GM12878 (cell line): ENCODE results near the gene CEP63. TPM values are rescaled to one million over a fixed set of nuclear protein-coding genes. Genes with fewer than 3 reads are reported as not detected.

ENCODE experiments used
- ATAC-seq: fragments of 200-7000 bp; cut with Tn5 transposase; 3 replicates; pipeline ENCODE4 v1.9.1; 2020; ENCODE audit warnings: mild to moderate bottlenecking, moderate library complexity
- BruUV-seq: library from RNA; stranded (reverse); fragments of 400-500 nt; replicated peaks from 2 replicates; lab custom pipeline; 2021; lab: Mats Ljungman, UMichigan
- CTCF ChIA-PET: fragments of 300-600 bp; sonication (Branson Sonifier 250); formaldehyde crosslinking; extraction: SDS; loops from one replicate; lab custom pipeline; 2021; ENCODE audit warnings: inconsistent platforms; lab: Yijun Ruan, JAX
- POLR2A ChIA-PET: fragments of 350-600 bp; formaldehyde crosslinking; extraction: SDS; loops from one replicate; lab custom pipeline; 2021; ENCODE audit warnings: inconsistent platforms; lab: Charles Lee
- RAD21 ChIA-PET: fragments of 300-600 bp; sonication (Branson Sonifier 250); formaldehyde crosslinking; loops from one replicate; lab custom pipeline; 2023; ENCODE audit warnings: antibody characterized with exemption; ENCODE audit not compliant: unreplicated experiment; lab: Charles Lee
- SMC1A ChIA-PET: fragments of 300-600 bp; sonication (Branson Sonifier 250); formaldehyde crosslinking; loops from one replicate; lab custom pipeline; 2023; ENCODE audit not compliant: unreplicated experiment, uncharacterized antibody; lab: Charles Lee
- DNase-seq: peaks from one replicate; pipeline ENCODE4 v3.0.0-alpha.2; 2011; ENCODE audit warnings: low read depth, low spot score
- FAIRE-seq: peaks from 3 replicates; lab custom pipeline; 2011; peaks lifted over from hg19 to GRCh38; lab: Jason Lieb, UNC
- H2AFZ ChIP-seq: 2 replicates; pipeline ENCODE4 v1.6.0; 2011; ENCODE audit warnings: low read depth, low read length, control low read depth; ENCODE audit not compliant: control insufficient read depth
- H3K27ac ChIP-seq: 2 replicates; pipeline ENCODE4 v1.5.1; 2011; ENCODE audit warnings: control low read depth; ENCODE audit not compliant: control insufficient read depth, insufficient read depth
- H3K27me3 ChIP-seq, 2 experiments: replicated peaks in 1 of 2; 2 replicates each; pipeline versions ENCODE4 v1.6.0 to v1.6.1; 2011; ENCODE audit warnings: low read length in 1 of 2; ENCODE audit not compliant: control insufficient read depth in 2 of 2, insufficient read depth in 2 of 2
- H3K36me3 ChIP-seq, 2 experiments: 2 replicates each; pipeline ENCODE4 v1.5.1; 2011; ENCODE audit warnings: low read length in 1 of 2; ENCODE audit not compliant: control insufficient read depth in 2 of 2, insufficient read depth in 2 of 2
- H3K4me1 ChIP-seq: 2 replicates; pipeline ENCODE4 v1.6.1; 2011; ENCODE audit warnings: mild to moderate bottlenecking, low read length, moderate library complexity, mixed read lengths; ENCODE audit not compliant: control insufficient read depth, insufficient read depth
- H3K4me2 ChIP-seq: 2 replicates; pipeline ENCODE4 v1.6.0; 2011; ENCODE audit warnings: control low read depth; ENCODE audit not compliant: control insufficient read depth, insufficient read depth
- H3K4me3 ChIP-seq: fragments of 200-600 bp; sonication (generic); 2 replicates; pipeline ENCODE4 v1.5.1; 2016
- H3K79me2 ChIP-seq: 2 replicates; pipeline ENCODE4 v1.6.0; 2011; ENCODE audit warnings: low read length; ENCODE audit not compliant: control insufficient read depth, insufficient read depth
- H3K9ac ChIP-seq: 2 replicates; pipeline ENCODE4 v1.8.0; 2011; ENCODE audit warnings: low read length, control low read depth, mixed read lengths; ENCODE audit not compliant: control insufficient read depth, insufficient read depth
- H3K9me3 ChIP-seq: replicated peaks from 3 replicates; pipeline ENCODE4 v1.5.1; 2011; ENCODE audit warnings: mild to moderate bottlenecking, low read length; ENCODE audit not compliant: control insufficient read depth, insufficient read depth
- H4K20me1 ChIP-seq: 2 replicates; pipeline ENCODE4 v1.6.0; 2011; ENCODE audit not compliant: control insufficient read depth, insufficient read depth
- CHD1 ChIP-seq: IDR thresholded peaks from 2 replicates; pipeline ENCODE4 v1.6.1; 2012; ENCODE audit warnings: low read depth, low read length, improper control_type of control experiment
- DPF2 ChIP-seq: fragments of 450-650 bp; IDR thresholded peaks from 2 replicates; pipeline ENCODE4 v1.6.1; 2017; ENCODE audit warnings: mild to moderate bottlenecking
- FOXK2 ChIP-seq: fragments of 450-650 bp; IDR thresholded peaks from 2 replicates; pipeline ENCODE4 v1.6.1; 2017; ENCODE audit warnings: mild to moderate bottlenecking, moderate library complexity
- IKZF2 ChIP-seq, 2 experiments: fragments of 450-650 bp; IDR thresholded peaks; 2 replicates each; pipeline ENCODE4 v1.6.1; 2017; ENCODE audit warnings: mild to moderate bottlenecking in 2 of 2, moderate library complexity in 2 of 2
- NFIC ChIP-seq: IDR thresholded peaks from 2 replicates; pipeline ENCODE4 v1.6.1; 2012; ENCODE audit warnings: low read depth, mild to moderate bottlenecking, inconsistent platforms, low read length, moderate library complexity
- NR2C2 ChIP-seq: IDR thresholded peaks from 2 replicates; pipeline ENCODE4 v1.6.1; 2011; ENCODE audit warnings: borderline replicate concordance, low read depth; ENCODE audit not compliant: control insufficient read depth, insufficient read length
- PML ChIP-seq: IDR thresholded peaks from 2 replicates; pipeline ENCODE4 v1.6.1; 2012; ENCODE audit warnings: low read length, inconsistent platforms
- POLR2A ChIP-seq: IDR thresholded peaks from 2 replicates; pipeline ENCODE4 v1.6.1; 2011; ENCODE audit warnings: low read depth, mild to moderate bottlenecking, low read length
- RELA ChIP-seq: fragments of 450-650 bp; IDR thresholded peaks from 2 replicates; pipeline ENCODE4 v1.8.0; 2014; ENCODE audit warnings: borderline replicate concordance; ENCODE audit not compliant: partially characterized antibody
- SPI1 ChIP-seq: IDR thresholded peaks from 2 replicates; pipeline ENCODE4 v1.6.1; 2011; ENCODE audit warnings: low read depth, mild to moderate bottlenecking, low read length, moderate library complexity, borderline replicate concordance; ENCODE audit not compliant: insufficient read depth
- SRF ChIP-seq, 2 experiments: IDR thresholded peaks; 2 replicates each; pipeline ENCODE4 v1.6.1; 2011; ENCODE audit warnings: low read depth in 2 of 2, low read length in 2 of 2, mild to moderate bottlenecking in 1 of 2, moderate library complexity in 1 of 2
- SUPT20H ChIP-seq: IDR thresholded peaks from 2 replicates; pipeline ENCODE4 v1.6.1; 2011; ENCODE audit warnings: low read depth, mild to moderate bottlenecking, low read length, moderate library complexity, borderline replicate concordance; ENCODE audit not compliant: control insufficient read depth
- TAF1 ChIP-seq: IDR thresholded peaks from 2 replicates; pipeline ENCODE4 v1.6.1; 2011; ENCODE audit warnings: mild to moderate bottlenecking, low read depth, low read length, borderline replicate concordance
- YBX1 ChIP-seq: fragments of 450-650 bp; IDR thresholded peaks from 2 replicates; pipeline ENCODE4 v1.6.1; 2016; ENCODE audit warnings: antibody characterized with exemption
- ZNF24 ChIP-seq: fragments of 450-650 bp; IDR thresholded peaks from 2 replicates; pipeline ENCODE4 v1.6.1; 2017; ENCODE audit warnings: antibody characterized with exemption, mild to moderate bottlenecking
- ZNF274 ChIP-seq: IDR thresholded peaks from one replicate; pipeline ENCODE4 v1.8.0; 2011; ENCODE audit not compliant: insufficient read length, insufficient read depth
- whole genome bisulfite sequencing: methylation state at CpG from one replicate; pipeline ENCODE4 v1.1.6; 2016; ENCODE audit warnings: low lambda C conversion rate; ENCODE audit not compliant: insufficient replicate concordance, insufficient coverage; ENCODE audit errors: missing lambda C conversion rate; 5-methylcytosine and 5-hydroxymethylcytosine counted together
- in situ Hi-C: fragments of 300-500 bp; cut with MboI; formaldehyde crosslinking; loops from 9 replicates; pipeline ENCODE4 v1.14.3; 2018; ENCODE audit warnings: mixed read lengths
- intact Hi-C: fragments of 100-400 bp; cut with micrococcal nuclease; formaldehyde crosslinking; loops from one replicate; pipeline ENCODE4 v1.14.2; 2022; ENCODE audit not compliant: unreplicated experiment
- polyA plus RNA-seq, 11 experiments: library from polyadenylated mRNA; depleted of rRNA in 4 of 11; unstranded in 6 of 11; stranded (reverse) in 5 of 11; fragments of >200 nt; fragmentation: Nextera tagmentation in 4 of 11; fragmentation: Illumina TruSeq in 1 of 11; extraction: Ambion mirVana in 4 of 11; extraction: Trizol in 1 of 11; gene quantifications; 1 replicate in 1 of 11; 2 replicates in 10 of 11; pipeline versions ENCODE4 v1.2.1 to v1.2.3, GENCODE V29; 2011 to 2016; ENCODE audit warnings: inconsistent platforms in 2 of 11, missing spikeins in 2 of 11, low read depth in 1 of 11
- total RNA-seq, 4 experiments: library from RNA; depleted of rRNA in 3 of 4; stranded (reverse); fragments of >200 nt in 3 of 4; fragmentation: Illumina TruSeq in 1 of 4; extraction: Trizol in 1 of 4; gene quantifications; 2 replicates each; pipeline versions ENCODE4 v1.2.1 to v1.2.3, GENCODE V29; 2013 to 2021
- TF ChIP-seq, protein P1 (sequence below): IDR thresholded peaks from 2 replicates; pipeline ENCODE4 v1.6.1; 2011; ENCODE audit warnings: mild to moderate bottlenecking, low read depth, low read length, moderate library complexity; ENCODE audit not compliant: insufficient replicate concordance
- TF ChIP-seq, protein P2 (sequence below): IDR thresholded peaks from 2 replicates; pipeline ENCODE4 v1.6.1; 2012; ENCODE audit warnings: low read depth, low read length, improper control_type of control experiment
- TF ChIP-seq, protein P3 (sequence below): fragments of 450-650 bp; formaldehyde crosslinking; IDR thresholded peaks from 2 replicates; pipeline ENCODE4 v1.4.0; 2020; ENCODE audit warnings: mild to moderate bottlenecking, moderate library complexity
- TF ChIP-seq, protein P4 (sequence below): fragments of 450-650 bp; IDR thresholded peaks from 2 replicates; pipeline ENCODE4 v1.6.1; 2017; ENCODE audit warnings: borderline replicate concordance

CEP63 gene
- total and polyA plus RNA-seq, 10 of the 15 experiments (the other 5 are each of a cell fraction or from before 2014, with no cell fraction given), result 14.0 to 36.9 (median 26.8) TPM

DNA sequence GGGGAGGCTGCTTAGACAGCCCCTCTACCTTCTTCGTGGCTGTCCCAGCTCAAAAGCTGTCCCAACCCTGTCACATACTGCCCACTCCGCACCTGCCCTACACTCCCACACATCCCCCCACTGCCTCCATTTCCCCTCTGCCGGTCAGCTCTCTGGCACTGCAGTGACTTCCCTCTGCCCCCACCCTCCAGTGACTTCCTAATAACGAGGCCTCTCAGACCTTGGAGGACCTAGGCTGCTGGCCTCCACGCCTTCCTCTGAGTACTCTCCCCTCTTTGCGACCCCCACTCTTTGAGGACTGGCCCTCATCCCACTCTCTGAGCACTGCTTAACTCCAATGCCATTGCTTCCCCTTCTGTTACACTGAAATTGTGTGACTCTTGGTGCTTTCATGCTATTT, 119.7 kb downstream of the CEP63 start:
- TF ChIP-seq NFIC (no peak), FOXK2 (no peak), SUPT20H (no peak), POLR2A (no peak), ZNF274 (no peak), RELA (no peak), IKZF2 (IDR thresholded peaks at IDR 0.05) (no peak), DPF2 (no peak), ZNF24 (no peak), SRF (IDR thresholded peaks at IDR 0.05; ENCODE audit: low read depth in 2 of 2, low read length in 2 of 2) (no peak), PML (no peak), SPI1 (no peak), NR2C2 (no peak), YBX1 (no peak), TAF1 (no peak), CHD1 (no peak)
- TF ChIP-seq, protein P1, sequence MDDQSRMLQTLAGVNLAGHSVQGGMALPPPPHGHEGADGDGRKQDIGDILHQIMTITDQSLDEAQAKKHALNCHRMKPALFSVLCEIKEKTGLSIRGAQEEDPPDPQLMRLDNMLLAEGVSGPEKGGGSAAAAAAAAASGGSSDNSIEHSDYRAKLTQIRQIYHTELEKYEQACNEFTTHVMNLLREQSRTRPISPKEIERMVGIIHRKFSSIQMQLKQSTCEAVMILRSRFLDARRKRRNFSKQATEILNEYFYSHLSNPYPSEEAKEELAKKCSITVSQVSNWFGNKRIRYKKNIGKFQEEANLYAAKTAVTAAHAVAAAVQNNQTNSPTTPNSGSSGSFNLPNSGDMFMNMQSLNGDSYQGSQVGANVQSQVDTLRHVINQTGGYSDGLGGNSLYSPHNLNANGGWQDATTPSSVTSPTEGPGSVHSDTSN, result no peak
- TF ChIP-seq, protein P2, sequence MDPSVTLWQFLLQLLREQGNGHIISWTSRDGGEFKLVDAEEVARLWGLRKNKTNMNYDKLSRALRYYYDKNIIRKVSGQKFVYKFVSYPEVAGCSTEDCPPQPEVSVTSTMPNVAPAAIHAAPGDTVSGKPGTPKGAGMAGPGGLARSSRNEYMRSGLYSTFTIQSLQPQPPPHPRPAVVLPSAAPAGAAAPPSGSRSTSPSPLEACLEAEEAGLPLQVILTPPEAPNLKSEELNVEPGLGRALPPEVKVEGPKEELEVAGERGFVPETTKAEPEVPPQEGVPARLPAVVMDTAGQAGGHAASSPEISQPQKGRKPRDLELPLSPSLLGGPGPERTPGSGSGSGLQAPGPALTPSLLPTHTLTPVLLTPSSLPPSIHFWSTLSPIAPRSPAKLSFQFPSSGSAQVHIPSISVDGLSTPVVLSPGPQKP, result no peak
- TF ChIP-seq, protein P3, sequence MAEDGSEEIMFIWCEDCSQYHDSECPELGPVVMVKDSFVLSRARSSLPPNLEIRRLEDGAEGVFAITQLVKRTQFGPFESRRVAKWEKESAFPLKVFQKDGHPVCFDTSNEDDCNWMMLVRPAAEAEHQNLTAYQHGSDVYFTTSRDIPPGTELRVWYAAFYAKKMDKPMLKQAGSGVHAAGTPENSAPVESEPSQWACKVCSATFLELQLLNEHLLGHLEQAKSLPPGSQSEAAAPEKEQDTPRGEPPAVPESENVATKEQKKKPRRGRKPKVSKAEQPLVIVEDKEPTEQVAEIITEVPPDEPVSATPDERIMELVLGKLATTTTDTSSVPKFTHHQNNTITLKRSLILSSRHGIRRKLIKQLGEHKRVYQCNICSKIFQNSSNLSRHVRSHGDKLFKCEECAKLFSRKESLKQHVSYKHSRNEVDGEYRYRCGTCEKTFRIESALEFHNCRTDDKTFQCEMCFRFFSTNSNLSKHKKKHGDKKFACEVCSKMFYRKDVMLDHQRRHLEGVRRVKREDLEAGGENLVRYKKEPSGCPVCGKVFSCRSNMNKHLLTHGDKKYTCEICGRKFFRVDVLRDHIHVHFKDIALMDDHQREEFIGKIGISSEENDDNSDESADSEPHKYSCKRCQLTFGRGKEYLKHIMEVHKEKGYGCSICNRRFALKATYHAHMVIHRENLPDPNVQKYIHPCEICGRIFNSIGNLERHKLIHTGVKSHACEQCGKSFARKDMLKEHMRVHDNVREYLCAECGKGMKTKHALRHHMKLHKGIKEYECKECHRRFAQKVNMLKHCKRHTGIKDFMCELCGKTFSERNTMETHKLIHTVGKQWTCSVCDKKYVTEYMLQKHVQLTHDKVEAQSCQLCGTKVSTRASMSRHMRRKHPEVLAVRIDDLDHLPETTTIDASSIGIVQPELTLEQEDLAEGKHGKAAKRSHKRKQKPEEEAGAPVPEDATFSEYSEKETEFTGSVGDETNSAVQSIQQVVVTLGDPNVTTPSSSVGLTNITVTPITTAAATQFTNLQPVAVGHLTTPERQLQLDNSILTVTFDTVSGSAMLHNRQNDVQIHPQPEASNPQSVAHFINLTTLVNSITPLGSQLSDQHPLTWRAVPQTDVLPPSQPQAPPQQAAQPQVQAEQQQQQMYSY (CRISPR knock-in tag), result no peak
- TF ChIP-seq, protein P4, sequence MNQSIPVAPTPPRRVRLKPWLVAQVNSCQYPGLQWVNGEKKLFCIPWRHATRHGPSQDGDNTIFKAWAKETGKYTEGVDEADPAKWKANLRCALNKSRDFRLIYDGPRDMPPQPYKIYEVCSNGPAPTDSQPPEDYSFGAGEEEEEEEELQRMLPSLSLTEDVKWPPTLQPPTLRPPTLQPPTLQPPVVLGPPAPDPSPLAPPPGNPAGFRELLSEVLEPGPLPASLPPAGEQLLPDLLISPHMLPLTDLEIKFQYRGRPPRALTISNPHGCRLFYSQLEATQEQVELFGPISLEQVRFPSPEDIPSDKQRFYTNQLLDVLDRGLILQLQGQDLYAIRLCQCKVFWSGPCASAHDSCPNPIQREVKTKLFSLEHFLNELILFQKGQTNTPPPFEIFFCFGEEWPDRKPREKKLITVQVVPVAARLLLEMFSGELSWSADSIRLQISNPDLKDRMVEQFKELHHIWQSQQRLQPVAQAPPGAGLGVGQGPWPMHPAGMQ, result no peak
- ChIA-PET POLR2A (no interaction called here), SMC1A (no interaction called here), CTCF (interaction anchor here (1.4 kb wide), 1 partner anchor 10 kb away, joined by 3 read pairs; no protein-coding TSS in a partner anchor), RAD21 (no interaction called here)
- no peak overlapping the region for H3K27ac ChIP-seq
- intact Hi-C loops (no loop called here), in situ Hi-C loops (loop anchor here (10.0 kb wide), 1 partner anchor 899 kb away; no protein-coding TSS in a partner anchor)
- 8% methylated on average over 6 of the region's 6 CpGs for WGBS
- no peak overlapping the region for H2AFZ ChIP-seq
- no peaks in the 10 kb centered on the region; a peak in 1 of 4 replicates for H3K27me3 ChIP-seq
- no peak overlapping the region for H3K4me2 ChIP-seq
- H3K79me2 ChIP-seq, result no peaks in the 10 kb centered on the region
- no peaks in the 10 kb centered on the region for H3K36me3 ChIP-seq
- BruUV-seq, result no TSS peak
- no peak overlapping the region for H3K9ac ChIP-seq
- no peak for DNase-seq
- no peak overlapping the region for H3K4me3 ChIP-seq
- FAIRE-seq, result no peak
- no peaks in the 10 kb centered on the region for H3K9me3 ChIP-seq
- no peak for ATAC-seq
- H3K4me1 ChIP-seq, result no peaks in the 10 kb centered on the region
- H4K20me1 ChIP-seq, result no peaks in the 10 kb centered on the region
